Measurements from ENCODE around the gene PSMB3. TPM values are rescaled to one million over a fixed set of nuclear protein-coding genes. Genes with fewer than 3 reads are reported as not detected.
A peak's percentile ranks its signal among the peaks of the same experiment; 100 is the strongest.
"Not testable (repeated sequence)": the region's sequence is repeated elsewhere in the genome, so short reads cannot be mapped to it uniquely, and the experiment has no call there.

Gene PSMB3
- total and polyA plus RNA-seq, 10 donors = 119 to 235 (median 172) TPM

DNA sequence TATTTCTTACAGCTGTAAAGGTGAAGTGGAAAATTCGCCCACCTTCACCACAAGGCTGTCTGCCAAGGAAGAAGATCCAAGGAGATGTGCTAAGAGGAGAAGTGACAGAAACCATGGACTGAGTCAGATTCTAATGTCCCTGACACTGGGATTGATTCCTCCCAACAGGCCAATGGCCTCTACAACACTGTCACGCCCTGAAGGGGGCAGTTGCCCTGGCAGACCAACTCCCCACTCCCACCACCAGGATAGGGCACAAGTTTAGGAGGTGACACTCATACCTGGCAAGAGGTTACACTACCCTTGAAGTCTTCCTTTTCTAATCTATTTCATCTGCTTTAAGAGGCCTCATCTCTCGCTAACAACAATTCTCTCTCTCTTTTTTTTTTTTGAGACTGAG is 30.7 kb downstream of the PSMB3 start:
- no peaks in the 10 kb centered on the region for H3K27me3 ChIP-seq (replicated peaks in 1 of 7)
- H3K9me3 ChIP-seq = no peaks in the 10 kb centered on the region
- 88 to 96% (median 93%) methylated on average over 3 of the region's 3 CpGs for WGBS, 5 donors
- H3K27ac ChIP-seq = no peak overlapping the region
- peaks cover 13 to 90% (median 85%) of the 10 kb centered on the region in 6 donors for H3K36me3 ChIP-seq
- H3K4me3 ChIP-seq = no peak overlapping the region
- no peak for TF ChIP-seq POLR2A (IDR thresholded peaks at IDR 0.05)
- TF ChIP-seq POLR2AphosphoS5 (IDR thresholded peaks at IDR 0.05) = no peak
- TF ChIP-seq, protein P1, sequence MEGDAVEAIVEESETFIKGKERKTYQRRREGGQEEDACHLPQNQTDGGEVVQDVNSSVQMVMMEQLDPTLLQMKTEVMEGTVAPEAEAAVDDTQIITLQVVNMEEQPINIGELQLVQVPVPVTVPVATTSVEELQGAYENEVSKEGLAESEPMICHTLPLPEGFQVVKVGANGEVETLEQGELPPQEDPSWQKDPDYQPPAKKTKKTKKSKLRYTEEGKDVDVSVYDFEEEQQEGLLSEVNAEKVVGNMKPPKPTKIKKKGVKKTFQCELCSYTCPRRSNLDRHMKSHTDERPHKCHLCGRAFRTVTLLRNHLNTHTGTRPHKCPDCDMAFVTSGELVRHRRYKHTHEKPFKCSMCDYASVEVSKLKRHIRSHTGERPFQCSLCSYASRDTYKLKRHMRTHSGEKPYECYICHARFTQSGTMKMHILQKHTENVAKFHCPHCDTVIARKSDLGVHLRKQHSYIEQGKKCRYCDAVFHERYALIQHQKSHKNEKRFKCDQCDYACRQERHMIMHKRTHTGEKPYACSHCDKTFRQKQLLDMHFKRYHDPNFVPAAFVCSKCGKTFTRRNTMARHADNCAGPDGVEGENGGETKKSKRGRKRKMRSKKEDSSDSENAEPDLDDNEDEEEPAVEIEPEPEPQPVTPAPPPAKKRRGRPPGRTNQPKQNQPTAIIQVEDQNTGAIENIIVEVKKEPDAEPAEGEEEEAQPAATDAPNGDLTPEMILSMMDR (IDR thresholded peaks at IDR 0.05 in 8 of 11, conservative IDR thresholded peaks at IDR 0.05 in 3 of 11) = no peak
- no peaks in the 10 kb centered on the region for H3K4me1 ChIP-seq
- intact Hi-C loops (cut with DNase I; ENCODE audit: low total_unique reads) = no loop called here
- DNase-seq = no peak

DNA sequence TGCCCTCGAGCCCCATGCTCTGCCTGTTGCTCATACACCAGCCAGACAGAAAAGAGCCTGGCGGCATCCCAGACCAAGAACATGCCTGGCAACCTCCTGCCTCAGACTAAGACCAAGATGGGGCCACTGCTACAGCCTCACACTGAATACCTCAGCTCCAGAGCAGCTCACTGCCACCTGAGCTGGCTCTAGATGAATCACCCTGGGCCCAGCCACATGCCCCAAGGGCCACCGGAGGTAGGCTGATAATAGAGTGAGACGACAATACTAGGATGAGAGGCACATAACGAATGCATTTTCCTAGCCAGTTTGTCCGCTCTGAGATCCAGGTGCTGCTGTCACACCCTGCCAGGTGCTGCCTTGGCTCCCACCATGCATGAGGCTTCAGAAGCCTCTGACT is 33.8 kb downstream of the PSMB3 start:
- intact Hi-C loops (cut with DNase I; ENCODE audit: low total_unique reads) = no loop called here
- Histone ChIP-seq H3K27ac (no peak overlapping the region), H3K4me1 (peaks cover 0 to 25% (median 13%) of the 10 kb centered on the region in 6 donors), H3K27me3 (replicated peaks in 1 of 7) (no peaks in the 10 kb centered on the region), H3K4me3 (no peak overlapping the region), H3K9me3 (no peaks in the 10 kb centered on the region), H3K36me3 (peaks cover 2 to 66% (median 54%) of the 10 kb centered on the region in 6 donors)
- no peak for DNase-seq
- 71 to 90% (median 85%) methylated on average over 4 to 6 of the region's 6 CpGs for WGBS, 5 donors
- TF ChIP-seq POLR2A (IDR thresholded peaks at IDR 0.05) (no peak), POLR2AphosphoS5 (IDR thresholded peaks at IDR 0.05) (no peak)
- TF ChIP-seq, protein P1 (IDR thresholded peaks at IDR 0.05 in 8 of 11, conservative IDR thresholded peaks at IDR 0.05 in 3 of 11) = no peak

DNA sequence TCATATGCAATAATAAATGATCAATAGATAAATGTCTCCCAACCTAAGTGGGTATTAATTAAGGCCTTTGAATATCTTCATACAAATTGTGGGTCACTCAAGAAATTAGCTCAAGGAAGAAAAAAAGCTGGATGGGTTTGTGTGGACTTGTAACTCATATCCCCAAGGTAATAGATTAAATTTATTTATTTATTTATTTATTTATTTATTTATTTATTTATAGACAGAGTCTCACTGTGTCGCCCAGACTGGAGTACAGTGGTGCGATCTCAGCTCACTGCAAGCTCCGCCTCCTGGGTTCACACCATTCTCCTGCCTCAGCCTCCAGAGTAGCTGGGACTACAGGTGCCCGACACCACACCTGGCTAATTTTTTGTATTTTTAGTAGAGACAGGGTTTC is 35.5 kb downstream of the PSMB3 start:
- H3K9me3 ChIP-seq; DNase-seq; H3K27ac ChIP-seq; H3K4me3 ChIP-seq; H3K27me3 ChIP-seq (replicated peaks in 1 of 7); intact Hi-C loops (cut with DNase I; ENCODE audit: low total_unique reads): not testable (repeated sequence)
- peaks cover 0 to 36% (median 13%) of the 10 kb centered on the region in 6 donors for H3K4me1 ChIP-seq
- WGBS, 5 donors = 93 to 100% (median 97%) methylated on average over 4 of the region's 4 CpGs
- H3K36me3 ChIP-seq = peaks cover 2 to 59% (median 39%) of the 10 kb centered on the region in 6 donors

GRCh38 chr17:38789185-38789584 is 36.6 kb downstream of the PSMB3 start:
- WGBS, 5 donors = 8 to 59% (median 36%) methylated on average over 1 of the region's 1 CpG
- peaks cover 0 to 40% (median 15%) of the 10 kb centered on the region in 6 donors for H3K4me1 ChIP-seq
- no peaks in the 10 kb centered on the region for H3K9me3 ChIP-seq
- H3K36me3 ChIP-seq = peaks cover 2 to 58% (median 27%) of the 10 kb centered on the region in 6 donors
- no peak for DNase-seq
- no peak for TF ChIP-seq POLR2A (IDR thresholded peaks at IDR 0.05)
- no peak overlapping the region for H3K4me3 ChIP-seq
- intact Hi-C loops (cut with DNase I; ENCODE audit: low total_unique reads) = no loop called here
- H3K27ac ChIP-seq = peak overlapping the region in 1 of 8 donors; percentile 61
- no peaks in the 10 kb centered on the region for H3K27me3 ChIP-seq (replicated peaks in 1 of 7)

DNA sequence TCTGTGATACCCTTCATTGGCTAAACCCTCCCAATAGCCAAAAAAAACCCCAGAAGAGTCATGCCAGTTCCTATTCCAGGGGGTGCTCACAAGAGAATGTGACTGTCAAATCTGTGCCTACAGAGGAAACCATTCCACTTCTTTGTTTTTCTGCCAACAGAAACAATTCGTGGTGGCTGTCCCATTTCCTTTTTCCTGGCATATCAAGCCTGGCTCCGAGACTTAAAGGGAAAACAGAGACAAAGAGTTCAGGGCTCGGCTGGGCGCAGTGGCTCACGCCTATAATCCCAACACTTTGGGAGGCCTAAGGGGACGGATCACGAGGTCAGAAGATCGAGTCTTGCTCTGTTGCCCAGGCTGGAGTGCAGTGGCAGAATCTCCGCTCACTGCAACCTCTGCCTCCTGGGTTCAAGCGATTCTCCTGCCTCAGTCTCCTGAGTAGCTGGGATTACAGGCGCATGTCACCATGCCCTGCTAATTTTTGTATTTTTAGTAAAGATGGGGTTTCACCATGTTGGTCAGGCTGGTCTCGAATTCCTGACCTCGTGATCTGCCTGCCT is 37.7 kb downstream of the PSMB3 start:
- H3K4me1 ChIP-seq = peaks cover 0 to 48% (median 16%) of the 10 kb centered on the region in 6 donors
- intact Hi-C loops (cut with DNase I; ENCODE audit: low total_unique reads); DNase-seq; H3K4me3 ChIP-seq; H3K9me3 ChIP-seq; H3K27me3 ChIP-seq (replicated peaks in 1 of 7): not testable (repeated sequence)
- TF ChIP-seq POLR2AphosphoS5 (IDR thresholded peaks at IDR 0.05) = peak in 2 of 3 donors; percentile 42 to 43
- H3K27ac ChIP-seq = peak overlapping the region in 7 of 8 donors; percentile 22 to 61 (median 51)
- 70 to 92% (median 79%) methylated on average over 13 of the region's 13 CpGs for WGBS, 5 donors
- peaks cover 2 to 50% (median 17%) of the 10 kb centered on the region in 6 donors for H3K36me3 ChIP-seq

All from spleen (tissue), 11 donors.